GM23248 (cell line): ENCODE measurements around the gene CCL24. TPM values are rescaled to one million over a fixed set of nuclear protein-coding genes. Genes with fewer than 3 reads are reported as not detected.

Experiments
- DNase-seq: peaks from one replicate; pipeline ENCODE4 v3.0.0-alpha.2; 2015
- H2AFZ ChIP-seq: fragments of 200-600 bp; sonication (generic); 2 replicates; pipeline ENCODE4 v1.6.1; 2016; ENCODE audit warnings: antibody characterized with exemption
- H3F3A ChIP-seq: fragments of 200-600 bp; sonication (generic); 2 replicates; pipeline ENCODE4 v1.6.1; 2016; ENCODE audit warnings: mild to moderate bottlenecking, antibody characterized with exemption, mixed run types; ENCODE audit not compliant: insufficient read depth
- H3K27ac ChIP-seq: fragments of 200-600 bp; sonication (generic); 2 replicates; pipeline ENCODE4 v1.5.1; 2016; ENCODE audit warnings: mild to moderate bottlenecking
- H3K27me3 ChIP-seq: fragments of 200-600 bp; sonication (generic); replicated peaks from 2 replicates; pipeline ENCODE4 v1.6.1; 2016; ENCODE audit warnings: mild to moderate bottlenecking; ENCODE audit not compliant: insufficient read depth
- H3K36me3 ChIP-seq: fragments of 200-600 bp; sonication (generic); 2 replicates; pipeline ENCODE4 v1.6.1; 2016; ENCODE audit warnings: low read depth, mild to moderate bottlenecking
- H3K4me1 ChIP-seq: fragments of 200-600 bp; sonication (generic); 2 replicates; pipeline ENCODE4 v1.6.1; 2016; ENCODE audit warnings: mild to moderate bottlenecking; ENCODE audit not compliant: insufficient read depth
- H3K4me2 ChIP-seq: fragments of 200-600 bp; sonication (generic); one replicate; pipeline ENCODE4 v1.6.1; 2016; ENCODE audit warnings: mild to moderate bottlenecking; ENCODE audit not compliant: unreplicated experiment
- H3K4me3 ChIP-seq: fragments of 200-600 bp; sonication (generic); 2 replicates; pipeline ENCODE4 v1.5.1; 2016; ENCODE audit warnings: mild to moderate bottlenecking
- H3K79me2 ChIP-seq: fragments of 200-600 bp; sonication (generic); 2 replicates; pipeline ENCODE4 v1.6.1; 2016; ENCODE audit warnings: mild to moderate bottlenecking; ENCODE audit not compliant: insufficient read depth
- H3K9ac ChIP-seq: fragments of 200-600 bp; sonication (generic); 2 replicates; pipeline ENCODE4 v1.6.1; 2016; ENCODE audit warnings: mild to moderate bottlenecking
- H3K9me2 ChIP-seq: fragments of 200-600 bp; sonication (generic); 2 replicates; pipeline ENCODE4 v1.6.1; 2016; ENCODE audit warnings: mixed run types, mild to moderate bottlenecking, moderate library complexity; ENCODE audit not compliant: insufficient read depth
- H3K9me3 ChIP-seq: fragments of 200-600 bp; sonication (generic); one replicate; pipeline ENCODE4 v1.6.1; 2017; ENCODE audit warnings: low read depth
- H4K20me1 ChIP-seq: fragments of 200-600 bp; sonication (generic); 2 replicates; pipeline ENCODE4 v1.6.0; 2016; ENCODE audit not compliant: insufficient read depth
- EZH2 ChIP-seq: fragments of 200-600 bp; sonication (generic); IDR thresholded peaks from 2 replicates; pipeline ENCODE4 v1.6.1; 2018; ENCODE audit warnings: antibody characterized with exemption, mild to moderate bottlenecking; ENCODE audit not compliant: insufficient read depth, poor library complexity, severe bottlenecking
- EZH2phosphoT487 ChIP-seq: fragments of 200-600 bp; sonication (generic); IDR thresholded peaks from 2 replicates; pipeline ENCODE4 v1.6.1; 2018; ENCODE audit warnings: antibody characterized with exemption, moderate library complexity, mild to moderate bottlenecking, low read depth; ENCODE audit not compliant: insufficient read depth
- WGBS, 2 experiments: methylation state at CpG; one replicate each; pipeline ENCODE4 v1.1.6; 2015 to 2017; ENCODE audit warnings: low lambda C conversion rate in 2 of 2, low coverage in 1 of 2; ENCODE audit errors: missing lambda C conversion rate in 2 of 2; 5-methylcytosine and 5-hydroxymethylcytosine counted together
- in situ Hi-C: fragments of 300-500 bp; cut with MboI; formaldehyde crosslinking; loops from 2 replicates; pipeline ENCODE4 v1.15.0; 2020
- polyA plus RNA-seq: library from polyadenylated mRNA; unstranded; fragments of >200 nt; fragmentation: Nextera tagmentation; extraction: Ambion mirVana; gene quantifications from 2 replicates; pipeline ENCODE4 v1.2.1, GENCODE V29; 2016
- total RNA-seq: library from RNA; depleted of rRNA; stranded (reverse); fragments of >200 nt; shearing (Covaris generic); gene quantifications from 2 replicates; pipeline ENCODE4 v1.2.3, GENCODE V29; 2014

Gene CCL24
- total and polyA plus RNA-seq, 2 experiments from 2014 or later = not detected

DNA sequence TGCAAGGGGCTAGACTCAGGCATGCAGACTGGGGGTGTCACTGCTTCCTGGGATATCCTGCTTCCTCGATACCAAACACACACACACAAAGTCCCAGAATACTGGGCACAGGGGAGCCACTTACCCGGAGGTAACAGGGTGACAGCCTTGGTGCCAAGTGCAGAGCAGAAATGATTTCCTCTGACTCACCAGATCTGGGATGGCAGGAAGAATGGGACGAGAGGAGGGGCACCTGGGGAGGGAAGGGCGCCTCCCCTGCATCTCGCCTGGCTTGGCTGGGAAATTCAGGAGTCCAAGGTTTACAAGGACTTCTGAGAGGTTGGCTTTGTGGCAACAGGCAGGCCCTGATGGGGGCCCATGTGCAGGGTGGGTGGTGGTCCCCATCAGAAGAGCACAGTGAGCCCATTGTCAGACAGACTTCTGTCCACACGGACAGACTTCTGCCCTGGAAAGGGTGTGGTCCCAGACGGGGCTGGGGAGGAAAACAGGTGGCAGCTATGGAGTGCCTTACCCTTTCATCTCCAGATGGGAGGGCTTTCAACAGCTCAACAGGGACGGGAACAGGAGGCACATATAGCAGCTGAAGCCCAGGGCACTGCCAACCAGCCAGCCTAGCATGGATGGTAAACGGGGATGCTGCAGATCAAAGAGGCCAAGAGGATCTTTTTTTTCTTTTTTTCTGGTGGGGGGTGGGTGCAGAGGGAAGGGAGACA is 9.7 kb upstream of the CCL24 start:
- H3K36me3 ChIP-seq = no peaks in the 10 kb centered on the region
- TF ChIP-seq EZH2phosphoT487 = no peak
- no peak for TF ChIP-seq EZH2
- H3K79me2 ChIP-seq = no peaks in the 10 kb centered on the region
- H2AFZ ChIP-seq = no peak overlapping the region
- H3F3A ChIP-seq = no peaks in the 10 kb centered on the region
- DNase-seq = no peak
- no peaks in the 10 kb centered on the region for H4K20me1 ChIP-seq
- peaks cover 4% of the 10 kb centered on the region for H3K27me3 ChIP-seq
- H3K27ac ChIP-seq = no peak overlapping the region
- H3K9me2 ChIP-seq = no peaks in the 10 kb centered on the region
- in situ Hi-C loops = no loop called here
- no peak overlapping the region for H3K4me3 ChIP-seq
- WGBS, 2 experiments = 40 to 42% methylated on average over 9 of the region's 9 CpGs
- H3K4me1 ChIP-seq = no peaks in the 10 kb centered on the region
- no peak overlapping the region for H3K9ac ChIP-seq
- no peaks in the 10 kb centered on the region for H3K9me3 ChIP-seq
- no peak overlapping the region for H3K4me2 ChIP-seq

DNA sequence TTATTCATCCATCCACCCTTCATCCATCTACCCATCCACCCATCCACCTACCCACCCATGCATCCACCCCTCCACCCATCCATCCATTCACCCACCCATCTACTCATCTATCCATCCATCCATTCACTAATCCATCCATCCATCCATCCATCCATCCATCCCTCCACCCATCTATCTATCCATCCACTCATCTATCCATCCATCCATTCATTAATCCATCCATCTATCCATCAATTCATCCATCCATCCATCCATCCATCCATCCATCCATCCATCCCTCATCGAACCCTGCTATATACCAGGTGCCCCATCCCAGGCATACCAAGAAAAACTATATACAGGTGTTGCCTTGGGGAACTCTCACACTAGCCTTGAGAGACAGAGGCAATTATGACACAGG is 7.1 kb upstream of the CCL24 start:
- DNase-seq = no peak
- Histone ChIP-seq H3K27me3 (peaks cover 4% of the 10 kb centered on the region), H4K20me1 (no peaks in the 10 kb centered on the region), H3K4me3 (no peak overlapping the region), H3F3A (no peaks in the 10 kb centered on the region), H3K4me2 (no peak overlapping the region), H3K9me3 (no peaks in the 10 kb centered on the region), H3K9me2 (no peaks in the 10 kb centered on the region), H3K79me2 (no peaks in the 10 kb centered on the region), H3K27ac (no peak overlapping the region), H3K4me1 (no peaks in the 10 kb centered on the region), H2AFZ (no peak overlapping the region), H3K9ac (no peak overlapping the region), H3K36me3 (no peaks in the 10 kb centered on the region)
- in situ Hi-C loops = no loop called here
- no peak for TF ChIP-seq EZH2
- no peak for TF ChIP-seq EZH2phosphoT487
- 77 to 88% methylated on average over 1 of the region's 1 CpG for WGBS, 2 experiments

DNA sequence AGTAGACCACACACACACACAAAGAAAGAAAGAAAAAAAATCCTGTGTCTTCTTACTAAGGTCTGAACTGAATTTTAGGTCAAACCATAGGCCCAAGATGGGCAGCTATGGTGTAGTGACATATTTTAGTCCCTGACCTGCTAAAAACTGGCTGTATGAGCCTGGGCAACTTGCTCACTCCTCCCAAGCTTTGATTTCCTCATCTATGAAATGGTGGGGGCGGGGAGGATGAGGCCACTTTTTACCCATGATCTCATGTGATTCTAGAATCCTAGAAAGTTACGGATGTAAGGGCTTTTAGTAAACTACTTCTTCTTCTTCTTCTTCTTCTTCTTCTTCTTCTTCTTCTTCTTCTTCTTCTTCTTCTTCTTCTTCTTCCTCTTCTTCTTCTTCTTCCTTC is 6.1 kb upstream of the CCL24 start:
- WGBS, 2 experiments = 61% methylated on average over 2 of the region's 2 CpGs
- Histone ChIP-seq H3K4me1 (no peaks in the 10 kb centered on the region), H3K27ac (no peak overlapping the region), H4K20me1 (no peaks in the 10 kb centered on the region), H2AFZ (no peak overlapping the region), H3K9me3 (no peaks in the 10 kb centered on the region), H3K36me3 (no peaks in the 10 kb centered on the region), H3F3A (no peaks in the 10 kb centered on the region), H3K9ac (no peak overlapping the region), H3K79me2 (no peaks in the 10 kb centered on the region), H3K4me3 (no peak overlapping the region), H3K4me2 (no peak overlapping the region), H3K27me3 (peaks cover 4% of the 10 kb centered on the region), H3K9me2 (no peaks in the 10 kb centered on the region)
- TF ChIP-seq EZH2 (no peak), EZH2phosphoT487 (no peak)
- in situ Hi-C loops = no loop called here
- DNase-seq = peak; percentile 9

DNA sequence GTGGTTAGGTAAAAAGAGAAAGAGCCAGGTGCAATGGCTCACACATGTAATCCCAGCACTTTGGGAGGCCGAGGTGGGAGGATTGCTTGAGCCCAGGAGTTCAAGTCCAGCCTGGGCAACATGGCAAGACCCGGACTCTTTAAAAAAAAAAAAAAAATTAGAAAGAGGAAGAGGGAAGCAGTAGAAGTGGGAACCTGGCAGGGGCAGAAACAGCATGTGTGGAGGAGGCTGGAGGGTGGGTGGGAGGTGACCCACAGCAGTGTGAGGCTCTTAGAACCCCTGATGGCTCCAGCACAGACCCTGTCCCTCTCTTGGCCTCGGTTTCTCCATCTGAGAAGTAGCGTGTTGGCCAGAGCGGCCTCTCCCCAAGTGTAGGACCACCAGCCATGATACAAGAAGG is 4.9 kb upstream of the CCL24 start:
- H3K36me3 ChIP-seq = no peaks in the 10 kb centered on the region
- H3K4me3 ChIP-seq = no peak overlapping the region
- H3K9me3 ChIP-seq = no peaks in the 10 kb centered on the region
- no peaks in the 10 kb centered on the region for H3K4me1 ChIP-seq
- H3K27ac ChIP-seq = no peak overlapping the region
- in situ Hi-C loops = no loop called here
- no peaks in the 10 kb centered on the region; the same call in 1 of the 2 replicates for H3K27me3 ChIP-seq
- no peak overlapping the region for H3K4me2 ChIP-seq
- H3K9ac ChIP-seq = no peak overlapping the region
- no peaks in the 10 kb centered on the region for H4K20me1 ChIP-seq
- TF ChIP-seq EZH2 (no peak), EZH2phosphoT487 (no peak)
- no peak overlapping the region for H2AFZ ChIP-seq
- no peaks in the 10 kb centered on the region for H3K9me2 ChIP-seq
- no peaks in the 10 kb centered on the region for H3F3A ChIP-seq
- WGBS, 2 experiments = 85 to 100% methylated on average over 3 to 5 of the region's 5 CpGs
- no peak for DNase-seq
- H3K79me2 ChIP-seq = no peaks in the 10 kb centered on the region

DNA sequence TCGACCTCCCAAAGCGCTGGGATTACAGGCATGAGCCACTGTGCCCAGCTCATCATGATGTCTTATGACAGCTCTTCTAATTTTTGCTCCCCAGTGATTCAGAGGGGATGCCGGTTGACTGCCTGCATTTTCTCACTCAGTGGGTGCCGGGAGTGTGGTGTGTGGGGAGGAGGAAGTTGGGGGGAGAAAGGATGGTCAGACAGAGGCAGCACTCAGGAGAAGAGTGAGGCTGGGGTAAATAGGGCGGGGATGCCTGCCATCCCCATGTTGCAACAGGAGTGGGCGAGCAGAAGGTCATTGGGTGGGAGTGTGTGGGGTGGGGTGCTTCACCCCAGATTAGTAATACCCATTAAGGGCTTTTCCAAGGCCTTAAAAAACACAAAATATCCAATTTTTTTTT is 3.5 kb upstream of the CCL24 start:
- Histone ChIP-seq H3K79me2 (no peaks in the 10 kb centered on the region), H3K36me3 (no peaks in the 10 kb centered on the region), H3K4me1 (no peaks in the 10 kb centered on the region), H3K4me2 (no peak overlapping the region), H3K9me2 (no peaks in the 10 kb centered on the region), H3K9me3 (no peaks in the 10 kb centered on the region), H3F3A (no peaks in the 10 kb centered on the region), H3K27ac (no peak overlapping the region), H3K4me3 (no peak overlapping the region), H2AFZ (no peak overlapping the region), H4K20me1 (no peaks in the 10 kb centered on the region), H3K27me3 (no peaks in the 10 kb centered on the region; the same call in 1 of the 2 replicates), H3K9ac (no peak overlapping the region)
- in situ Hi-C loops = no loop called here
- 56 to 68% methylated on average over 6 of the region's 6 CpGs for WGBS, 2 experiments
- no peak for DNase-seq
- no peak for TF ChIP-seq EZH2phosphoT487
- TF ChIP-seq EZH2 = no peak
